CD4-positive, alpha-beta T cell (primary cell): Measurements from ENCODE around the gene NR1H2. TPM values are rescaled to one million over a fixed set of nuclear protein-coding genes. Genes with fewer than 3 reads are reported as not detected.

Experiments used
- ATAC-seq: fragments of 200-7000 bp; cut with Tn5 transposase; one replicate; pipeline ENCODE4 v1.10.0; 2022; ENCODE audit warnings: mild to moderate bottlenecking; ENCODE audit not compliant: poor library complexity
- CTCF ChIA-PET: fragments of 350-600 bp; sonication (Branson Sonifier 250); formaldehyde crosslinking; loops from one replicate; lab custom pipeline; 2021; ENCODE audit warnings: antibody characterized with exemption, inconsistent platforms; lab: Charles Lee
- POLR2A ChIA-PET: fragments of 350-600 bp; sonication (Branson Sonifier 250); formaldehyde crosslinking; loops from one replicate; lab custom pipeline; 2021; ENCODE audit warnings: antibody characterized with exemption, inconsistent platforms; lab: Charles Lee
- DNase-seq, 14 experiments: peaks; one replicate each; pipeline ENCODE4 v3.0.0-alpha.2; 2013 to 2020; ENCODE audit warnings: mixed read lengths in 2 of 14
- H3K27ac ChIP-seq, 2 donors: one replicate each; pipeline versions ENCODE4 v1.5.1 to v1.7.0; 2013; ENCODE audit warnings: low read length in 2 of 2, low read depth in 1 of 2, mild to moderate bottlenecking in 1 of 2
- H3K27me3 ChIP-seq, 2 experiments: 1 replicate in 1 of 2; 2 replicates in 1 of 2; pipeline versions ENCODE4 v1.6.1 to v1.7.0; 2013; ENCODE audit warnings: low read length in 2 of 2, control low read depth in 1 of 2, mild to moderate bottlenecking in 1 of 2, moderate library complexity in 1 of 2; ENCODE audit not compliant: insufficient read depth in 2 of 2, control insufficient read depth in 1 of 2
- H3K36me3 ChIP-seq: one replicate; pipeline ENCODE4 v1.6.1; 2013; ENCODE audit warnings: low read length, control low read depth; ENCODE audit not compliant: insufficient read depth
- H3K4me1 ChIP-seq: one replicate; pipeline ENCODE4 v1.6.1; 2013; ENCODE audit warnings: low read length, control low read depth; ENCODE audit not compliant: insufficient read depth
- H3K4me3 ChIP-seq: one replicate; pipeline ENCODE4 v1.5.1; 2013; ENCODE audit warnings: mild to moderate bottlenecking, low read length, moderate library complexity
- H3K9me3 ChIP-seq, 2 experiments: 1 replicate in 1 of 2; 2 replicates in 1 of 2; pipeline versions ENCODE4 v1.6.1 to v1.7.0; 2013; ENCODE audit warnings: low read length in 2 of 2, mild to moderate bottlenecking in 2 of 2, control low read depth in 1 of 2, moderate library complexity in 1 of 2; ENCODE audit not compliant: control insufficient read depth in 1 of 2, insufficient read depth in 1 of 2
- H3K27ac Mint-ChIP-seq: one replicate; pipeline ENCODE4 v1.8.0; 2020; ENCODE audit warnings: mixed read lengths
- H3K27me3 Mint-ChIP-seq: one replicate; pipeline ENCODE4 v1.8.0; 2021; ENCODE audit warnings: mixed read lengths
- H3K36me3 Mint-ChIP-seq: one replicate; pipeline ENCODE4 v1.8.0; 2021; ENCODE audit warnings: low read depth, mixed read lengths
- H3K4me1 Mint-ChIP-seq: one replicate; pipeline ENCODE4 v1.8.0; 2021; ENCODE audit warnings: low read depth, mixed read lengths
- H3K4me3 Mint-ChIP-seq: one replicate; pipeline ENCODE4 v1.8.0; 2020; ENCODE audit warnings: mild to moderate bottlenecking, mixed read lengths
- H3K9me3 Mint-ChIP-seq: one replicate; pipeline ENCODE4 v1.8.0; 2020; ENCODE audit warnings: mixed read lengths
- CTCF ChIP-seq: fragments of 200-600 bp; IDR thresholded peaks from one replicate; pipeline ENCODE4 v1.8.0; 2022; ENCODE audit warnings: antibody characterized with exemption, mild to moderate bottlenecking
- intact Hi-C, 2 experiments: fragments of 100-400 bp; cut with DNase I in 1 of 2; cut with micrococcal nuclease in 1 of 2; formaldehyde crosslinking; loops; one replicate each; pipeline versions ENCODE4 v1.15.1 to v1.9.0; 2023 to 2025; cut with DNase I, micrococcal nuclease
- total RNA-seq, 174 experiments: library from RNA in 2 of 174; stranded (reverse) in 2 of 174; gene quantifications; one replicate each; pipeline ENCODE4 v1.2.3 and lab custom pipeline; 2021 to 2026

NR1H2 gene
- total RNA-seq, 2 experiments from 2014 or later: 261 to 265 TPM

- Histone ChIP-seq H3K4me3 (peak overlapping the region; percentile 68), H3K27ac (peak overlapping the region in 1 of 2 donors; percentile 37), H3K9me3 (peaks cover 0 to 4% of the 10 kb centered on the region in 2 experiments), H3K27me3 (peaks cover 6 to 19% of the 10 kb centered on the region in 2 experiments), H3K4me1 (peaks cover 28% of the 10 kb centered on the region), H3K36me3 (no peaks in the 10 kb centered on the region)
- DNase-seq (no peak), ATAC-seq (no peak)
- intact Hi-C loops: loop anchor here in 1 of 2 experiments (2.0 to 5.0 kb wide), 3 partner anchors 46 to 371 kb away; partner anchors contain the start of genes ASPDH, JOSD2 and POLD1
- H3K4me3 Mint-ChIP-seq: peak overlapping the region; percentile 92
- peak overlapping the region; percentile 76 for H3K27ac Mint-ChIP-seq
- no peaks in the 10 kb centered on the region for H3K36me3 Mint-ChIP-seq
- TF ChIP-seq CTCF: no peak
- CTCF ChIA-PET: no interaction called here
- no peaks in the 10 kb centered on the region for H3K9me3 Mint-ChIP-seq
- peaks cover 28% of the 10 kb centered on the region for H3K27me3 Mint-ChIP-seq
- POLR2A ChIA-PET: interaction anchor here (1.0 to 1.4 kb wide), 3 partner anchors 55 to 81 kb away, joined by 3 to 4 read pairs (median 3); partner anchors contain the start of genes JOSD2 and NR1H2
- H3K4me1 Mint-ChIP-seq: peaks cover 19% of the 10 kb centered on the region
These were observed 54.7 kb downstream of the NR1H2 start for GRCh38 chr19:50430888-50431342.

- Histone ChIP-seq H3K27me3 (peaks cover 6 to 19% of the 10 kb centered on the region in 2 experiments), H3K27ac (peak overlapping the region; percentile 37 to 58), H3K4me3 (peak overlapping the region; percentile 68), H3K4me1 (peaks cover 28% of the 10 kb centered on the region), H3K9me3 (peaks cover 0 to 4% of the 10 kb centered on the region in 2 experiments), H3K36me3 (no peaks in the 10 kb centered on the region)
- intact Hi-C loops: loop anchor here in 1 of 2 experiments (2.0 to 5.0 kb wide), 4 partner anchors 45 to 371 kb away; partner anchors contain the start of genes ASPDH, EMC10, GARIN5A and JOSD2
- no peak for TF ChIP-seq CTCF
- Mint-ChIP-seq H3K27me3 (peaks cover 28% of the 10 kb centered on the region), H3K36me3 (no peaks in the 10 kb centered on the region), H3K4me1 (peaks cover 19% of the 10 kb centered on the region), H3K4me3 (peak overlapping the region; percentile 92), H3K9me3 (no peaks in the 10 kb centered on the region), H3K27ac (peak overlapping the region; percentile 76)
- POLR2A ChIA-PET: interaction anchor here (1.0 to 1.3 kb wide), 2 partner anchors 55 to 74 kb away, joined by 3 read pairs; partner anchors contain the start of gene NR1H2
- CTCF ChIA-PET: no interaction called here
- ATAC-seq (peak; percentile 90), DNase-seq (peak; percentile 78 to 94 (median 86))
These were observed 55.3 kb downstream of the NR1H2 start for GRCh38 chr19:50431343-50432220.

DNA sequence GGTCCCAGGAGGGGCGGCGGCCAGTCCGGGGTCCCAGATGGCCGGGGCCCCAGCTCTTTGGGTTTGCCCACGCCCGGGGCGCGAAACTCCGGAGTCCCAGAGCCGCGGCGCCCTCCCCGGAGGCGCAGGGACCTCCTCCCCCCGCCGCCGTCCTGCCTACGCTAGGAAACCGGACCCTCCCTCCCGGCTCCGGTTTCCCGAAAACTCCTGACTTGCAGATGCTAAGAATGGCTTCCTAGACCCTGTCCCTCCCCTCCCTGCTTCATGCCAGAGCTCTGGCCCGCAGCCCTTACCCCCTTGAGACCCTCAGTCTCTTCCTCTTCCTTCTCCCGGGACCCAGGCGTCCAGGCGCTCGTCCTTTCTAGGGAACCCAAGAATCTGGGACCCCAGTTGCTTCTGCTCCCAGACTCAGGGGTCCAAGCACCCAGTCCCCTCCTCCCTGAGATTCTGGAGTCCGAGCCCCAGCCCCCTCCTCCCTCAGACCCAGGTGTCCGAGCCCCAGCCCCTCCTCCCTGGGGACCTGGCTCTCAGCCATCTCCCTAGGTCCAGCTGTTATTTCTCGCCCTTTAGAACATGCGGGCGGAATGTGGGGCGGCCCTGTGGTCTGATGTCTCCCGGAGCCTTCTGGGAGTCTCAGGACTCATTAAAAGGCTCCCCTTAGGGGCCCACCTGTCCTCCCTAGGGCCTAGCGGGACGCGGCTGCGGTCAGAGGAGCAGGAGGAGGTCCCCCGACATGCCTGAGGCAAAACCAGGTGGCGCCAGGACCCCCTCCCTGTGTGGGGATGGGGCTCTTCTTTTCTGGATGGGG lies 56.2 kb downstream of the NR1H2 start, which contains the start of gene MYBPC2:
Gene MYBPC2 (plus strand): TSS at position 672 of the 808 bp plus-strand sequence. CDS start 62 bp downstream, at position 734.
- ATAC-seq (no peak), DNase-seq (peak in 1 of 14 experiments; percentile 39)
- Histone ChIP-seq H3K27me3 (peaks cover 6 to 19% of the 10 kb centered on the region in 2 experiments), H3K4me3 (peak within 1 kb of the TSS; percentile 68), H3K4me1 (peaks cover 28% of the 10 kb centered on the region), H3K27ac (peak within 1 kb of the TSS; percentile 37 to 58), H3K9me3 (peaks cover 0 to 4% of the 10 kb centered on the region in 2 experiments), H3K36me3 (no peaks in the 10 kb centered on the region)
- ChIA-PET CTCF (no interaction called here), POLR2A (no interaction called here)
- no peaks in the 10 kb centered on the region for H3K36me3 Mint-ChIP-seq
- H3K4me1 Mint-ChIP-seq: peaks cover 19% of the 10 kb centered on the region
- no peak for TF ChIP-seq CTCF
- peak within 1 kb of the TSS; percentile 92 for H3K4me3 Mint-ChIP-seq
- peaks cover 28% of the 10 kb centered on the region for H3K27me3 Mint-ChIP-seq
- no peaks in the 10 kb centered on the region for H3K9me3 Mint-ChIP-seq
- intact Hi-C loops: loop anchor here in 1 of 2 experiments (2.0 to 5.0 kb wide), 3 partner anchors 44 to 370 kb away; partner anchors contain the start of genes ASPDH, EMC10, GARIN5A and JOSD2
- H3K27ac Mint-ChIP-seq: peak within 1 kb of the TSS; percentile 76
